ENCODE data around the gene TIMM8B. TPM values are rescaled to one million over a fixed set of nuclear protein-coding genes. Genes with fewer than 3 reads are reported as not detected.

The TIMM8B gene
- total RNA-seq, 1 experiment from 2014 or later: 62.1 TPM

GRCh38 chr11:112128483-112129121 lies 42.0 kb upstream of the TIMM8B start (continued):
- TF ChIP-seq REST (IDR thresholded peaks at IDR 0.05; ENCODE audit: low read depth) (no peak), EZH2 (IDR thresholded peaks at IDR 0.05) (no peak), YY1 (IDR thresholded peaks at IDR 0.05; ENCODE audit: extremely low read depth, insufficient replicate concordance, low read depth, low read length) (peak; percentile 36), ZFX (IDR thresholded peaks at IDR 0.05) (no peak)

- Histone ChIP-seq H3K79me2 (ENCODE audit: insufficient read depth, low read length) (no peaks in the 10 kb centered on the region), H3K4me3 (replicated peaks in 1 of 2; ENCODE audit: low read depth in 1 of 2, low read length in 2 of 2) (no peak overlapping the region), H3K9ac (ENCODE audit: low read length) (no peak overlapping the region), H4K20me1 (ENCODE audit: insufficient read depth) (no peaks in the 10 kb centered on the region), H2AFZ (ENCODE audit: low read depth, low read length, poor library complexity, severe bottlenecking) (no peak overlapping the region), H3K9me3 (ENCODE audit: control insufficient read depth in 1 of 2, insufficient read depth in 1 of 2, low read depth in 1 of 2, low read length in 2 of 2) (no peaks in the 10 kb centered on the region), H3K27me3 (ENCODE audit: insufficient read depth, low read length) (no peaks in the 10 kb centered on the region), H3K9me2 (ENCODE audit: insufficient read depth) (no peaks in the 10 kb centered on the region), H3K36me3 (ENCODE audit: control insufficient read depth in 1 of 2, insufficient read depth in 2 of 2, low read length in 2 of 2) (no peaks in the 10 kb centered on the region), H3K4me1 (ENCODE audit: control insufficient read depth in 1 of 2, insufficient read depth in 2 of 2, low read length in 2 of 2) (peaks cover 52 to 85% of the 10 kb centered on the region in 2 experiments), H3K4me2 (ENCODE audit: low read length) (no peak overlapping the region), H3K27ac (ENCODE audit: low read depth, low read length) (no peak overlapping the region)
- POLR2A ChIA-PET: no interaction called here
- ATAC-seq (no peak), DNase-seq (ENCODE audit: low read depth, low spot score) (no peak)
- RAD21 ChIA-PET (ENCODE audit: low non-redundant PET in 1 of 2, low total read pairs in 2 of 2, uncharacterized antibody in 2 of 2, unreplicated experiment in 2 of 2): no interaction called here
- CTCF ChIA-PET: no interaction called here
- no TSS peak for BruUV-seq (replicated peaks)
- intact Hi-C loops (cut with micrococcal nuclease): no loop called here
- TF ChIP-seq CEBPB (IDR thresholded peaks at IDR 0.05; ENCODE audit: low read depth) (no peak), EGR1 (IDR thresholded peaks at IDR 0.05; ENCODE audit: low read depth) (no peak), EZH2phosphoT487 (IDR thresholded peaks at IDR 0.05; ENCODE audit: borderline replicate concordance) (no peak), CBX3 (IDR thresholded peaks at IDR 0.05; ENCODE audit: low read depth) (0 out of 2 replicates have a peak, but pooled peaks have one; percentile 19), SIN3A (IDR thresholded peaks at IDR 0.05; ENCODE audit: low read depth) (no peak), ZFX (IDR thresholded peaks at IDR 0.05) (no peak), FOSL1 (IDR thresholded peaks at IDR 0.05; ENCODE audit: low read depth) (no peak)
These were observed 40.5 kb upstream of the TIMM8B start for GRCh38 chr11:112127056-112127455.

Data from HCT116 (cell line).